Epithelial cell of esophagus (primary cell): ENCODE results near the gene EML4.

ENCODE experiments used
- DNase-seq: peaks from one replicate; pipeline ENCODE4 v3.0.0; 2010; ENCODE audit warnings: low read depth
- H3K4me3 ChIP-seq: 2 replicates; pipeline ENCODE4 v1.5.1; 2011; ENCODE audit warnings: mild to moderate bottlenecking, low read length, control low read depth
- TF ChIP-seq, protein P1 (sequence below): IDR thresholded peaks from 2 replicates; pipeline ENCODE4 v1.5.1; 2011; ENCODE audit warnings: low read depth, mild to moderate bottlenecking, low read length, control low read depth, inconsistent platforms; ENCODE audit not compliant: insufficient read depth; ENCODE audit errors: missing control alignments

Gene EML4

DNA sequence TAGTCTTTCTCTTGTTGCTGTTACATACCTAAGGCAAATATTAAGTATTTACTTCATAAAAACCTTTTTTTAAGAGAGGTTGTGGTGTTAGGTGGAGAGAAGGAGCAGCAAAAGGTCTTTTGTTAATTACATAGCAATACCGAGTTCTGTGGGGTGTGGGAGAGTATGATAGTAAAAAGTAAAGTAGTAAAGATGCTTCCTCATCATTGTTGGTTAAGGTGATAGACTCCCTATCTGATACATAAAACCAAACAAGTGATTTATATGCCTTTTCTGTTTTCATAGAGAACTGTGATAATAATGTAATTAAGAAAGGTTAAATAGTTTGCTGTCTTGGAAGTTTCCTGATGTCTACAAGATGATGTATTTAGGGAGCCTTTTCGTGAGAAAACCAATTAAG, 75.4 kb downstream of the EML4 start:
- DNase-seq = no peak
- TF ChIP-seq, protein P1, sequence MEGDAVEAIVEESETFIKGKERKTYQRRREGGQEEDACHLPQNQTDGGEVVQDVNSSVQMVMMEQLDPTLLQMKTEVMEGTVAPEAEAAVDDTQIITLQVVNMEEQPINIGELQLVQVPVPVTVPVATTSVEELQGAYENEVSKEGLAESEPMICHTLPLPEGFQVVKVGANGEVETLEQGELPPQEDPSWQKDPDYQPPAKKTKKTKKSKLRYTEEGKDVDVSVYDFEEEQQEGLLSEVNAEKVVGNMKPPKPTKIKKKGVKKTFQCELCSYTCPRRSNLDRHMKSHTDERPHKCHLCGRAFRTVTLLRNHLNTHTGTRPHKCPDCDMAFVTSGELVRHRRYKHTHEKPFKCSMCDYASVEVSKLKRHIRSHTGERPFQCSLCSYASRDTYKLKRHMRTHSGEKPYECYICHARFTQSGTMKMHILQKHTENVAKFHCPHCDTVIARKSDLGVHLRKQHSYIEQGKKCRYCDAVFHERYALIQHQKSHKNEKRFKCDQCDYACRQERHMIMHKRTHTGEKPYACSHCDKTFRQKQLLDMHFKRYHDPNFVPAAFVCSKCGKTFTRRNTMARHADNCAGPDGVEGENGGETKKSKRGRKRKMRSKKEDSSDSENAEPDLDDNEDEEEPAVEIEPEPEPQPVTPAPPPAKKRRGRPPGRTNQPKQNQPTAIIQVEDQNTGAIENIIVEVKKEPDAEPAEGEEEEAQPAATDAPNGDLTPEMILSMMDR = no peak
- H3K4me3 ChIP-seq = no peak overlapping the region

DNA sequence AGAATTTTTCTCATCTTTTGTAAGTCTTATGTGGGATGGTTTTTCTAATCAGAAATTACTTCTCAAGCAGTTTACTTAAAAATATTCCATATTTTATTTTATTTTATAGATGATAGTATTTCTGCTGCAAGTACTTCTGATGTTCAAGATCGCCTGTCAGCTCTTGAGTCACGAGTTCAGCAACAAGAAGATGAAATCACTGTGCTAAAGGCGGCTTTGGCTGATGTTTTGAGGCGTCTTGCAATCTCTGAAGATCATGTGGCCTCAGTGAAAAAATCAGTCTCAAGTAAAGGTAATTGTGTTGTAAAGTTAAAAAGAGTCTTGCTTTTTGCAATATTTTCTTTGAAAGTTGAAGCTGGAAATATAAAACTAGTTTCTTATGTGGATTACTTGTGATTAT, 76.2 kb downstream of the EML4 start:
- no peak for DNase-seq
- no peak overlapping the region for H3K4me3 ChIP-seq
- TF ChIP-seq, protein P1 = no peak

DNA sequence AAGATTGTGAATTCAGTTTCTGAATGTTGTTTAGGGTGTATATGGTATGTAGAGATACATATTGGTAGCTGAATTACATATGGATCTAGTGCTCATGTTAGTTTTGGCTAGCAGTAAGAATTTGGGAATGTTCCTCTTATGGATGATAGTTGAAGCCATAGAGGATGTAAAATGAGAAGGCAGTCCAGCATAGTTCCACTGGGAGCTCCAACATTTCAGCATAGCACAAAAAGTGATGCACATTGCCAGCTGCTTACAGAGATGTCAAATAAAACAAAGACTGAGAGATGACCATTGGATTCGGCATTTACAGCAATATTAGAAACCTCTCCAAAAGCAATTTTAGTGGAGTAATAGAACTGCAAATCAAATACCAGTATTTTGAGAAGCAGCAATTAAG, 77.4 kb downstream of the EML4 start:
- DNase-seq = no peak
- TF ChIP-seq, protein P1 = no peak
- no peak overlapping the region for H3K4me3 ChIP-seq

DNA sequence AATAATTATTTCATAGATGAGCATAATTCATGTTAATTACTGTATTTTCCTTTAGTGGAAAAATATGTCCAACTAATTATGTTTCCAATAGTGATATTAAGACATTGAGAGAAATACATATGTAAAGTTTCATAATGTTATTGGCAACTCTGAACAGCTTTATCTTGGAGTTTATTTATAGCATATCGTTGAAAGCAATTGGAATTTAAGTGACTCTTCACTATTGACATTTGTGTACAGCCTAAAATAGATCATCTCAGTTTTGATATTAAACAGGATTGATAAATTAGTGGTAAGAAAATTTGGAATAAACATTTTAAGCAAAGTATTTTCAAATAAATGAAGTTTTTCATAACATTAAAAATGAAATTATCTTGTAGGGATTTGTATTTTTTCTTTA, 79.7 kb downstream of the EML4 start:
- TF ChIP-seq, protein P1 = no peak
- no peak for DNase-seq
- no peak overlapping the region for H3K4me3 ChIP-seq

DNA sequence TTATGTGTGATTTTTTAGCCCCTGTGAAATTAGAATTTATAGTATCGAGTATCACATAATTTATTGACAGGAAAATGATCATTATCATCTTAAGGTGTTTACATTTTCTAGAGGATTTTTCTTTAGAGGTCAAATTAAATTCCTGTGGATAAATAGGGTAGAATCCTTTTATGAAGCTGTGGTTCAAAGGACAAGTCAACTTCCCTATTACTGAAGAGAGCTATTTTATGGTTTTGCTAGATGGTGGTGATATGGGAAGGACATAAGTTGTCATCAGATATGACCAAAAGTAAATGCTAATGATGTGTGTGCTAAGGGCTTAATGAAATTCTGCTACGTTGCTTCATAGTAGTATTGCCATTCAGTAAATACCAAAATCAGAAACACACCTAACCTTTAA, 80.1 kb downstream of the EML4 start:
- no peak overlapping the region for H3K4me3 ChIP-seq
- DNase-seq = no peak
- TF ChIP-seq, protein P1 = no peak

DNA sequence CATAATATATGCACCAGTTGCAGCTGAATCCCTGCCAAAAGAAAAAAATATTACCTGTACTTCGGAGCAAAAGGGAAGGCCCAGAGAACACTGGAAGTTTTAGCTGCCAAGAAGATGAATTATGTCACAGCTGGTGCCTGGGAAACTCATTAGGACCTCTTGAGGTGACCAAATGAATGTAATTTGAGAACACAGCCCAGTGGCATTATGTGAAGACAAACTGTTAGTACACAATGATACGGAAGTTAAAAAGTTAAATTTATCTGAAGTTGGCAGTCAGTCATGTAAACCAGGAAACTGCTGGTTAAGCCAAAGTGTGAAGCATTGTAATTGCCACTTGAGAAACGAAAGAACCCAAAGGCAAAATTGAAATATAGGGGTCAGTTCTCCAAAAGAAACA, 80.7 kb downstream of the EML4 start:
- TF ChIP-seq, protein P1 = no peak
- peak; percentile 13 for DNase-seq
- H3K4me3 ChIP-seq = no peak overlapping the region

DNA sequence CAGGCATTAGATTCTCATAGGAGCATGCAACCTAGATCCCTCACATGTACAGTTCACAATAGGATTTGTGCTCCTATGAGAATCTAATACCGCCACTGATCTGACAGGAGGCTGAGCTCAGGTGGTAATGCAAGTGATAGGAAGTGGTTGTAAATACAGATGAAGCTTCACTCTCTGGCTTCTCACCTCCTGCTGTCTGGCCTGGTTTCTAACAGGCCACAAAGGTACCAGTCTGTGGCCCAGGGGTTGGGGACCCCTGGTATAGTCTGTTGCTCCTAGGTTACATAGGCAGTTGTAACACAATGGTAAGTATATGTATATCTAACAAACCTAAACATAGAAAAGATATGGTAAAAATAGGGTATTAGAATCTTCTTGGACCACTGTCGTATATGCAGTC, 81.8 kb downstream of the EML4 start:
- TF ChIP-seq, protein P1 = no peak
- DNase-seq = no peak
- no peak overlapping the region for H3K4me3 ChIP-seq
